T follicular helper cell (primary cell): ENCODE data around the gene UBXN6.

Source experiments
- DNase-seq: peaks from one replicate; pipeline ENCODE4 v3.0.0-alpha.2; 2020; ENCODE audit warnings: low read depth

UBXN6 gene

DNA sequence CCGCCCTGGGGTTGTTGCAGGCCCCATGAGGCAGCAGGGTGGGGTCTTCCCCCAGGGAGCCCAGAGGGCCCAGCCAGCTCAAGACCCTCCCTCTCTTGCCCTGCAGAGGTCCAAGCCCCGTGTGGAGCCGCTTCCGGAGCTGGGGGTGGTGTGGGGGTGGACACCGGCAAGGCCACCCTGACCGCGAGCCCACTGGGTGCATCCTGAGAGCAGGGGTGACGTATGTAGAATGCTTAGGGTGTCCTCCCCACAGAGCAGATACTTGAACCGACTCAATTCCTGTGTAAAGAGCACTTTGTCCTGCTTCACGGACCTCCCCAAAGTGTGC is 14.8 kb downstream of the UBXN6 start:
- no peak for DNase-seq

DNA sequence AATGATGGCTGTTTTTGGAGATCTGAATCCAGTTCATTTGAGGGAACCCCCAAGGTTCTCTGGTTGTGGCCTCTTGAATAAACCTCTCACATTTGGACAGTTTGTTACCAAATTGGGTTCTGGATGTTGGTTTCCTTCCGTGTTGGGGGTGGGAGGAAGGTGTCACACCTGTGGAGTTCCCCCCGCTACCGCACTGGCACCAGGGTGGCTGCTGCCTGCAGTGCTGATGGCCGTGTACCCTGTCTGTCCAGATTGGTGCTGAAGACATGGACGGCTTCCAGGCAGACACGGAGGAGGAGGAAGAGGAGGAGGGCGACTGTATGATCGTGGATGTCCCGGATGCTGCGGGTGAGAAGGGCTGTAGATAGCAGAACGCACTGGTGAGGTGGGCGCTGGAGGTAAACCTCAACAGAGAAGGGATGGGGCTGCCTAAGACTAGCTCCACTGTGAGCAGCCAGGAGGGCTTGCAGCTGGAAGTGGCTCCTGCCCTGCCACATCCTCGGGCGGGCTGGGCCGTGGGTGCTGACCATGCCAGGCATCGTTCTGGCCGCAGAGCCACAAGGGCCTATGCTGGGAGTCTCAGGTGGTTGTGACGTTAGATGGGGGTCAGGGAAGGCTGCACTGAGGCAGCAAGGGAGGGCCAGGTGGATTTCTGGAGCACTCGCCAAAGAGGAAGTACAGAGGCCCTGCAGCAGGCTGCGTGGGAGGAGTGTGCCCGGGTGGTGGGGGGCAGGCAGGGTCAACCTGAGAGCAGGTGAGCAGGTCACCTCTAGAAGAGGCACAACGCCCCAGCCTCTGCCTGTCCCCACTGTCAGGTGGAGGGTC is 15.4 kb downstream of the UBXN6 start:
- DNase-seq = no peak

DNA sequence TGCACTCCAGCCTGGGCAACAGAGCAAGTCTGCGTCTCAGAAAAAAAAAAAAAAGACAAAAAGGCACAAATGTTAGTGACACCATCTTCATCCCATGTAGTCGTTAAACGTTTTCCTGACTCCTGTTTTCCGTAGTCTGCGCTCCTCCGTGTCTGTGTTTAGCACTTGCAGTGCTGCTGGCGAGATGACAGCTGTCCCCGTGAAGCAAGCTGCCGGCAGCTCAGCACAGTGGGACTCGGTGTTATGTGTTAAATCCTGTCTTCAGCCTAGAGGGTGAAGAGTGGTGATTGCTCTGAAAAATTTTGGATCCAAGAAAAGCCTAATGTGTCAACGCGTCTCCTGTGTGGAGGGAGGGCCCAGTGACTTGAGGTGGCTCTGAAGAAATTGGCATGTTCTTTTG is 18.4 kb downstream of the UBXN6 start:
- DNase-seq = no peak

DNA sequence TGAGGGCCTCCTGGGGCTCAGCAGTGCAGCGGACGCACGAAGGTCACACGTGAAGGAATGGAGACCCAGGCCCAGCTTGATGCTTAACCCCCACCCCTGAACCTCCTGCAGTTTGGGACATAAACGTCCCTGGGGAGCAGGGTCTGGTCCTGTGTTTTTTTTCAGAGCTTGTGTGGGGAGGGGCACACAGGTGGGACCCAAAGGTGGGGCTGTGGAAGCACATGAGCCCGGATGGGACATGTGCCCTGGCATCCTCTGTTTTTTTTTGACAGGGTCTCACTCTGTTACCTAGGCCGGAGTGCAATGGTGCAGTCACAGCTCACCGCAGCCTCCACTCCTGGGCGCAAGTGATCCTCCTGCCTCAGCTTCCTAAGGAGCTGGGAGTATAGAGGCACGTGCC is 20.5 kb downstream of the UBXN6 start:
- no peak for DNase-seq

DNA sequence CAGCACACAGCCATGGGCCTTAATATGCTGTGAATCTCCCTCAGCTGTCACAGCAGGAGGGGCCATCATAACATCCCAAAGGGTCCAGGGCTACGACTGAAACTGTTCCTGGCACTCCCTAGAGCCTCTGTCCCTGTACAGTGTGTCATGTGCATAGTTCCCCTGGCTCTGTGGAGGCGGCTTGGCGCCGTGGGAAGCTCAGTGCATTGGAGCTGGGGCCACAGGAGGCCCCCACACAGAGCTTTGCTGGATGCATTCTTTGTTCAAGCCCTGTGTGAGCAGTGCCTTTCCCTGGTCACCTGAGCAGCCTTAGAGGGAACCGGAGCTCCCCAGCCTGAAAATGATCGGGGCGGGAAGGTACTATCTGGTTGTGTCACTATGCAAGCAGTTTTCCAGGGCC is 21.4 kb downstream of the UBXN6 start:
- no peak for DNase-seq

DNA sequence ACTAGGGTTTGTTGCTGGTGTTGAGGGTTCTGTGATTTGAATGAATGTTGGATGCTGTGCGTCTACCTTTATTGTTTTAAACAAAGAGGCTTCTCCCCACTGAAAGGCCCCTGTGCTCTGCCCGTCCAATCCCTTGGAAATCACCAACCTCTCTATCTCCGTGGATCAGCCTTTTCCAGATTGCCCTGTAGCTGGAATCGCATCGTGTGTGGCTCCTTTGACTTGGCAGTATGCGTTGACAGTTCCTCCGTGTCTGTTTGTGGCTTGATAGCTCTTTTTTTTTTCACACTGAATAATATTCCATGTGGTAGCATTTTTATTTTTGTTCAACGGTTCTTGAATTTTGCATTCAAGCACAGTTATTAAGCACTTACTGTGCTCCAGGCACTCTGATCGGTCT is 23.2 kb downstream of the UBXN6 start:
- DNase-seq = no peak

DNA sequence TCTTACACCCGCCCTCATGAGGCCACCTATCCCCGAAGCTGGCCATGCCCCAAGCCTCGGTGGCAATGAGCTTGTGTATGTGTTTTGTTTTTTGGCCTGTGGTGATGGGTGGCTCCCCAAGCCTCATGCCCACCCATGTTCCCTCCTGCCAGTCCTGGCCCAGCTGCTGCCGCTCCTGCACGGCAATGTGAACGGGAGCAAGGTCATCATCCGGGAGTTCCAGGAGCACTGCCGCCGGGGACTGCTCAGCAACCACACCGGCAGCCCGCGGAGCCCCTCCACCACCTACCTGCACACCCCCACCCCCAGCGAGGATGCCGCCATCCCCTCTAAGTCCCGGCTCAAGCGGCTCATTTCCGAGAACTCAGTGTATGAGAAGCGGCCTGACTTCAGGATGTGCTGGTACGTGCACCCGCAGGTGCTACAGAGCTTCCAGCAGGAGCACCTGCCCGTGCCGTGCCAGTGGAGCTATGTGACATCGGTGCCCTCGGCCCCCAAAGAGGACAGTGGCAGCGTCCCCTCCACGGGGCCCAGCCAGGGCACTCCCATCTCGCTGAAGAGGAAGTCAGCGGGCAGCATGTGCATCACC is 24.6 kb downstream of the UBXN6 start:
- no peak for DNase-seq

DNA sequence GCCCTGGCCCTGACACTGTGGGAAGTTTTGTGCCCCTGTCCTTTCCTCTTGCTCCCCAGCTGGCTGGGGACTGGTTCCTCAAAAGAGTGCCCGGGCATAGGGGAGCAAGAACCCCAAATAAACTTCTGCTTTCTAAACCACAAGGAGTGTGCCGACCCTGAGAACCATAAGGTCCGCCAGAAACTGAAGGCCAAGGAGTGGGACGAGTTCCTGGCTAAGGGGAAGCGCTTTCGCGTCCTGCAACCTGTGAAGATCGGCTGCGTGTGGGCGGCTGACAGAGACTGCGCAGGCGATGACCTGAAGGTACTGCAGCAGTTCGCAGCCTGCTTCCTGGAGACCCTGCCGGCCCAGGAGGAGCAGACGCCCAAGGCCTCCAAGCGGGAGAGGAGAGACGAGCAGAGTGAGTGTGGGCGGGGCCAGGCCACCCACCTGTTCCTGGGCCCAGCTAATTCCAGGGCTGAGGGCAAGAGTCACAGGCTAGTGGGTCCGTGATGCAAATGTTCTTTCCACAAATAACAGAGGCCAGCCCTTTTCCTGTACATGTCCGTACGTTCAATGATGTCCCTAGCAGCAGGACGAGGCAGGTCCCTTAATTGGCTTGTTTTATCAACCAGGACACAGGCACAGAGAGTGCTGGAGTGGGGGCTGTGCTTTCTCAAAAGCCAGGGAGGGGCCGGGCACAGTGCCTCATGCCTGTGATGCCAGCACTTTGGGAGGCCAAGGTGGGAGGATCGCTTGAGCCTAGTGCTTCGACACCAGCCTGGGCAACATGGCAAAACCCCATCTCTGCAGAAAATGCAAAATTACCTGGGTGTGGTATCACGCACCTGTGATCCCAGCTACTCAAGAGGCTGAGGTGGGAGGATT is 25.6 kb downstream of the UBXN6 start:
- DNase-seq = no peak

DNA sequence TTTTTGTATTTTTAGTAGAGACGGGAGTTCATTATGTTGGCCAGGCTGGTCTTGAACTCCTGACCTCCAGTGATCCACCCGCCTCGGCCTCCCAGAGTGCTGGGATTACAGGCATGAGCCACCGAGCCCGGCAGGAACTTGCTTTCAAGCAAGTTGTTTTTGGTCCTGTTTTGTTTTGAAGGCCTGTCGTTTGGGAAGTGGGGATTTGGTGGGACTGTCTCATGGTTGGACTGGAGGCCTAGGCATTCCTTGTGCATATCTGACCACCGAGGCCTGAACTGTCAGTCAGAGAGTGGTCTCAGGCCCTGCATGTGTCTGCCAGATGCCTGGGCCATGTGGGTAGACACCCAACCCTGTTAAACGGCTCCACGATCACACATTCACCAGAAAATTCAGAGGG is 26.3 kb downstream of the UBXN6 start:
- no peak for DNase-seq

DNA sequence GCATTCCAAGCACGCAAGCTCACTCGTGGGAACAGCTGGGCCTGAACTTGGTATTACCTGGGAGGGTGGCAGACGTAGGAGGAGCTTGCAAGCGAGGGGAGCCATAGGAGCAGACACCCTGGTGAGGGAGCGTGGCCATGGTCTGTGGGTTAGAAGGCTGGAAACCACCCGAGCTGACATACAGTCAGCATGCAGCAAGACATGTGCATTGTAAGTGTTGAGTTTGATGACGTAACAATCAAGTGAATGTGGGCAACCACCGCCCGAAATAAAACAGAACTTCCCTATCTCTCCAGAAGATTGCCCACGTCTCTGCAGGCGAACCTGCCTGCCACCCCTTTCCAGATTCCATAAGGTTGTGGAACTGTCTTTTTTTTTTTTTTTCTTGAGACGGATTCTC is 26.8 kb downstream of the UBXN6 start:
- DNase-seq = no peak

DNA sequence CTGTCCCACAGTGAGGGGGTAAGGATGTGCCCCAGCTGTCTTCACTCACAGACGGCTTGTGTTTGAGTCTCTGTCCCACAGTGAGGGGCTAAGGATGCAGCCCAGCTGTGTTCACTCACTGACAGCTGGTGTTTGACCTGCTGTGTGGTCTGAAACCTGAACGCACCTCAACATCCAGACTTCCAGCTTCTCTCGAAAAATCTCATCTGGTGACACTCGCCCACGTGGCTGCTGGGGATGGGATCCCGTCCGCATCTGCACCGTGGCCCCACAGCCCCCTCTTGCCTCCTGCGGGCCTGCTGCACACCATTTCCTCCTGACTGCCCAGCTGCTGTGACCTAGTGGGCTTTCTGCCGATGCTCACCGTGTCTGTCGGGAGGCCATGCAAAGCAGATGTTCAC is 27.8 kb downstream of the UBXN6 start:
- no peak for DNase-seq

DNA sequence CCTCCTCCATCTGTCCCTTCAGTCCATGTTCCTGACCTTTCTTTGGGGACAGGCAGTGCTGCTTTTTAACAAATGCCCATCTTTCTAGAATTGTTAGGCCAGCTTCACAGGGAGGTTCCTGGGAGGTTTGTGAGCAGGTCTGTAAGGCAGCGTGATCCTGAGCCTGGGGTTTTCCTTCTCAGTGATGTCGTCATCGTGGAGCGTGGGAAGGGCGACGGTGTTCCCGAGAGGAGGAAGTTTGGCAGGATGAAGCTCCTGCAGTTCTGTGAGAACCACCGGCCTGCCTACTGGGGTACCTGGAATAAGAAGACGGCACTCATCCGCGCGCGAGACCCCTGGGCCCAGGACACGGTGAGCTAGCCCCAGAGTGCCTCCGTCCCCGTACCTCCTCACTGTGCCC is 28.3 kb downstream of the UBXN6 start:
- no peak for DNase-seq

DNA sequence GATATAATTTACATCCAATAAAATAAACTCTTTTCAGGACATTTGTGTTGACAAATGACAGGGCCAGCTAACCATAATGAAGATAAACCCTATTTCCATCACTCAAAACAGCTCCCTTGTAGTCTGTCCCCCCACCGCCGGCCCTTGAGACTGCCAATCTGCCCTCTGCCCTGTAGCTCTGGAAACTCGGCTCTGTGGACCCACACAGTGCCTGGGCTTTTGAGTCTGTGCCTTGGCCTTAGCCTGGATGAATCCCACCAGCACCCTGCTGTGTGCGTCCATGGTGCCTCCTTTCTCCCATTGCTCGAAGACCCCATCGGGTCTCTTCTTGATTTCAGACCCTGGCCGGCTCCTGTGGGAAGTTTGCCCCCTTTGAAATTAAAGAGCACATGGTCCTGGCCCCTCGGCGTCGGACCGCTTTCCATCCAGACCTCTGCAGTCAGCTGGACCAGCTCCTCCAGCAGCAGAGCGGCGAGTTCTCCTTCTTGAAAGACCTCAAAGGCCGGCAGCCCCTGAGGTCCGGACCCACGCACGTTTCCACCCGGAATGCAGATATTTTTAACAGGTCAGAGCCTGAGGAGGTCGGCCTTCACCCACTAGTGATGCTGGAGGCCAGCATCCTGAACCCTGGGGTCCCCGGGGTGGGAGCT is 29.1 kb downstream of the UBXN6 start:
- DNase-seq = no peak

DNA sequence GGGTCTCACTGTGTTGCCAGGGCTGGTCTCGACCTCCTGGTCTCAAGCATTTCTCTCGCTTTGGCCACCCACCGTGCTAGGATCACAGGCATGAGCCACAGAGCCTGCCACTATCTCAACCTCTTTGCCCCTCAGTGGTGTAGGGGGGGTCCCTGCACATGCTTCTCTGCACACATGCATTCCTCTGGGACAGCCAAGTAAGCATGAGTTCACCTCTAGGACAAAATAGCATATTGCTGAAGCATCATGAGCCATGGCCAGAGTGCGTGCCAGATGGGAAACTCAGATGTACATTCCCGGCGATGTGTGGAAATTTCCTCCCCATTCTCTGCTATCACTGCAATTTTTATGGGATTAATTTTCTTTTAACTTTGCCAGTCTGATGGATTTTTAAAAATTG is 32.1 kb downstream of the UBXN6 start:
- DNase-seq = no peak

DNA sequence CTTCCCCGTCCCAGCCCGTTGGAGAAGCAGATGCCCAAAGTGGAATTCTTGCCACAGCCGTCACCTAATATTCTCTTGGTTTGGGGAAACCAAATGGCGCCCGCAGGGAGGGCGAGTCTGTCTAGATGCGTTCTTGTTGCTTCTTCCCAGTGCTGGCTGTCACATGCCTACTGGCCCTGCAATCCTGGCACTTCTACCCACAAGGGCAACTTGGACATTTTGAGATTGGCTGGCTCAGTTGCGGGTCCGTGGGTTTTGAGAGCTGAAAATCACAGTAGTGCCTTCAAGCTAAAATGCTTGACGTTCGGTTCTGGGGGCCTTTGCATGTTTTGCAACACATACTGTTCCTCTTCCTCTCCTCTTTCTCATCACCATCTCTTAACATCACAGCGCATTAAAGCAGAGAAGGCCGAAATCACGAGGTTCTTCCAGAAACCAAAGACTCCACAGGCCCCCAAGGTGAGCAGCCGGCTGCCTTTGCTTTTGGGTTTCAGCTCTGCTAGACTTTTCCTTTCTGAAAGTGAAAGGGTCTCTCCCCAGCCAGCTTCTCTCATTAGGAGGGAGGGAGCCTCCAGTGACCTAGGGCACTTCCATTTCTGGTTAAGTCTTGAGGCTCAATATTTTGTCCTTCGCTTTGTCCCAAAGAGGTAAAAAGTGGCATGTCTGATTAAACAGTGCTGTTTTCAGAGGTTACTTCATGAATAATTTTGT is 34.0 kb downstream of the UBXN6 start:
- DNase-seq = no peak

DNA sequence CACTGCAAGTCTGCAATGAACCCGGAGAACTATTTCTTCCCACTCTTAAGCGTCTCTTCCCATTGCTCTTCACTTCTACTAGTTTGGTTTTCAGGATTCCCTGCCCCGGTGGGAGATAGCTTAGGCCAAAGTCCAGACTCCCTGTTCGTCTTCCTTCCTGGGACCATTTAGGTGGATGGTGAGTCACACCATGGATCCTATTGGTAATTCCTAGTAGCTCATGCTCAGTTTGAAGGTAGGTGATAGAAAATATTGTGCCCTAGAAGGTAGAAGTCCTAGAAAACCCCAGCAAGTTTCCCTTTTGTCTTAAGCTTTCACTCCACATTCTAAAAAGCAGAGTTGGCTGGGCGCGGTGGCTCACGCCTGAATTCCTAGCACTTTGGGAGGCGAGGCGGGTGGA is 41.3 kb downstream of the UBXN6 start:
- no peak for DNase-seq

DNA sequence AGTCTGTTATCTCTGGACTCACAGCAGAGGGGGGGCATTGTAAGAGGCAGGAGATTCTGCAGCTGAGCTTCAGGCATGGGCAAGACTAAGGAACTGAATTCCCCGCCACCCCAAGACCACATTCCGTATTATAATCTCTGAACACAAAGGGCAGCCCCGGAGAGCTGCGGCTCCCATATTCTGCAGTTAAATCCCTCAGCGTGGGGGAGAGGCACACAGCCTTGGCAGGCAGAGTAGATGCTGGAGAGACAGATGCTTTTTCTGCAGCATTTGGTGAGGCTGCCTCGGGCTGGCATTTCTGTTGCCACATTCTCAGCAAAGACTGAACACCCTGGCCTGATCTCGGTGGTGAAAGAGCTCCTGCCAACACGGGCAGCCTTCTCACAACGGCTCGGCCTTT is 42.2 kb downstream of the UBXN6 start:
- no peak for DNase-seq

DNA sequence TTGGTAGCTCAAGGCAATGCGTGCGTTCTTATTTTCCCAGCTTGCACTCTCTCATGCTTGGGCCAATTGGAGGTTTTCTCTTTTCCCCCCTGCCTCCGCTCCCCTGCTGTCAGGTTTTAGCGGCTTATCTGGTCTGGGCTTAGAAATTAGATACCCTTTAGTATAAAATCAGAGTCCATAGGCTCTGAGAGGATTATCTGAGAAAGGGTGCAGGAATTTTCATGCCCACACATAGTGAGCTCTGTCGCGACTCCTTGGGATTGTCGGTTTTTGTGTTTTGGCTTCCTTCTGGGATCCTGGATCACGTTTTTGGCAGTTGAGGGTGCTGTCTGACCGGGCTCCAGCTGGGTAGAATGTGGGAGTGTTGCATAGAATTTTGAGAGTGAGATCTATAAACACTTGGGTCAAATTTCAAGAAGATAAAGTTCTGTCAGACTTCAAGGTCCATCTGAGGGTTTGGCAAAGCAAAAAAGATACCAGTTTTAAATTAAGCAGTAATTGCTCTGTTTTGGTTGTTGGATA is 42.7 kb downstream of the UBXN6 start:
- DNase-seq = no peak

DNA sequence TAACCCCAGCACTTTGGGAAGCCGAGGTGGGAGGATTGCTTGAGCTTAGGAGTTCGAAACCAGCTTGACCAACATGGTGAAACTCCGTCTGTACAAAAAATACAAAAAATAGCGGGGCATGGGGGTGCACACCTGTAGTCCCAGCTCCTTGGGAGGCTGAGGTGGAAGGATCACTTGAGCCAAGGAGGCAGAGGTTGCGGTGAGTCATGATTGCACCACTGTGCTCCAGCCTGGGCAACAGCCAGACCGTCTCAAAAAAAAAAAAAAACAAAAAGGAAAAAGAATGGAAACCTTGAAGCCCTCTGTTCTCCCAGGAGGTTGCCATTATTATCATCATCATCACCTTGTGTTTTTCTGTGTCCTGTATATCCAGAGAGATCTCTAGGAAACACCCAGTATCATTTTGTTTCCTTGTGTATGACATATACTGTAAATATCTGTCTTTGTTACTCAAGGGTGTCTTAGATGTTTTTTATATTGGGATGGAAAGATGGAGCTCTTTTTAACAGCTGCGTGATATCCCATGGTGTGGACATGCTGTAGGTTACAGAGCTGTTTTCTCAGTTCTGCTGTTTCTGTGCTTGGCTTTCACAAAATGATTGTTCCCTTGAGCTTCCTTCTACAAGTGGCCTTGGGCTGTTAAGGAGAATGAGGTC is 43.3 kb downstream of the UBXN6 start:
- DNase-seq = no peak

DNA sequence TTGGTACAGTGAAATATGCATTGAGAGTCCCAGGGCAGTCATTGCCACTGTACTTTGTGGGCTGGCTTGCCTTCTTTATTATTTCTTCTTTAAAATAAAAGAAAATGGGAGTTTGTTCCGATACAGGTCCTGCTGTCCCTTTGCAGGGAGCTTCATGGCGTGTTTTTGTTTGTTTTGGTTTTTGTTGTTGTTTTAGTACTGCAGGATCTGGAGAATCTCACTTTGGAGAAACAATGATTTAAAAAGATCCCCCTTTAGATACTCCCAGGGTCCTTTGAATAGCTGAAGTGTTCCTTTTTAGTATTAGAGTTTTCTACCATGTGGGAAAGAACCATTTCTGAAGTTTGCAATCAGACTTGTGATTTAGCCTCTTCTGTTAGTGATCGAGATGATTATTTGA is 44.0 kb downstream of the UBXN6 start:
- DNase-seq = no peak
